K562 (cell line): ENCODE data around the gene ZP1.

Experiments
- CEBPG ChIP-seq, 3 experiments: fragments of 200-800 bp in 1 of 3; sonication (Bioruptor generic) in 1 of 3; sonication (generic) in 1 of 3; formaldehyde crosslinking in 1 of 3; IDR thresholded peaks in 2 of 3; conservative IDR thresholded peaks in 1 of 3; 2 replicates each; pipeline versions ENCODE4 v1.6.1 to v1.8.0; 2016 to 2022; ENCODE audit warnings: missing compliant biosample characterization in 2 of 3, missing genetic modification characterization in 2 of 3, mild to moderate bottlenecking in 1 of 3, missing genetic modification reagents in 1 of 3
- NRF1 ChIP-seq, 2 experiments: fragments of 450-650 bp; IDR thresholded peaks in 1 of 2; conservative IDR thresholded peaks in 1 of 2; 2 replicates each; pipeline ENCODE4 v1.6.1; 2014; ENCODE audit warnings: mild to moderate bottlenecking in 2 of 2
- ZNF133 ChIP-seq: fragments of 250-450 bp; sonication (Bioruptor Pico); IDR thresholded peaks from 2 replicates; pipeline ENCODE4 v1.4.0; 2020; ENCODE audit warnings: mild to moderate bottlenecking
- ZNF253 ChIP-seq: fragments of 250-450 bp; sonication (Bioruptor Pico); conservative IDR thresholded peaks from 2 replicates; pipeline ENCODE4 v1.6.1; 2021; ENCODE audit warnings: mild to moderate bottlenecking

DNA sequence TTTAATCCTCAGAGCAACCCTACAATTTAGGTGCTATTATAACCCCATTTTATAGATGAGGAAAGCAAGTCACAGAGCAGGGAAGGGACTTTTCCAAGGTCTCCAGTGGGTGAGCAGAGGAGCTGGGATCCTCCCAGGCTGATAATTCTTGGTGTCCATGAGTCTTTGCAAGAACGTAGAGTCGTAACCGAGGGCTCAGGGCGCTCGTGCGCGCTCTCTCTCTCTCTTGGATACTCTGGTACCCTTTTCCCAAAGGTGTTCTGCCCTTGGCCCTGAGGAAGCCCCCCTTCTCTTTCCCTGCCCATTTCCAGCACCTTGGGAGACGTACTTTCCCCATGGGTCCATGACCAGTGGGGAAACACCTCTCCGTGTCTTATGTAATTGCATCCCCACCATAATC, 5.2 kb upstream of the ZP1 start:
- no peak for TF ChIP-seq ZNF253 (CRISPR knock-in tag)
- TF ChIP-seq ZNF133 (CRISPR knock-in tag), result no peak
- no peak for TF ChIP-seq CEBPG (CRISPR knock-in tag; IDR thresholded peaks at IDR 0.05)
- TF ChIP-seq CEBPG (tag; conservative IDR thresholded peaks at IDR 0.05 in 1 of 2, IDR thresholded peaks at IDR 0.05 in 1 of 2), result no peak
- TF ChIP-seq NRF1 (conservative IDR thresholded peaks at IDR 0.05 in 1 of 2, IDR thresholded peaks at IDR 0.05 in 1 of 2), result no peak
